Spleen (tissue), 7 donors: Measurements from ENCODE around the gene MED27.

ENCODE experiments used
- CTCF ChIP-seq, 11 experiments: fragments of 200-600 bp in 7 of 11; fragments of 450-650 bp in 4 of 11; sonication (generic) in 4 of 11; IDR thresholded peaks in 8 of 11; conservative IDR thresholded peaks in 3 of 11; 1 replicate in 7 of 11; 2 replicates in 4 of 11; pipeline versions ENCODE4 v1.4.0 to v1.8.0; 2016 to 2021; ENCODE audit warnings: antibody characterized with exemption in 11 of 11, inconsistent platforms in 4 of 11, mild to moderate bottlenecking in 1 of 11
- POLR2A ChIP-seq, 3 donors: fragments of 450-650 bp; IDR thresholded peaks; one replicate each; pipeline ENCODE4 v1.5.1; 2017; ENCODE audit warnings: antibody characterized with exemption in 3 of 3, mild to moderate bottlenecking in 1 of 3
- POLR2AphosphoS5 ChIP-seq, 3 donors: sonication (generic); formaldehyde crosslinking; IDR thresholded peaks; one replicate each; pipeline ENCODE4 v1.5.1; 2017; ENCODE audit warnings: antibody characterized with exemption in 3 of 3
- donor health status: DM: no; HTN: no; CAD: no; lungs with moderate emphysema.
- donor health status: DM: no; HTN: no; CAD: no.
- donor health status: DM: no; HTN: no; CAD: no.

GRCh38 chr9:131892902-131893500 lies 186.7 kb downstream of the MED27 start:
- TF ChIP-seq POLR2AphosphoS5 (IDR thresholded peaks at IDR 0.05) (no peak), CTCF (IDR thresholded peaks at IDR 0.05 in 8 of 11, conservative IDR thresholded peaks at IDR 0.05 in 3 of 11) (no peak), POLR2A (IDR thresholded peaks at IDR 0.05) (no peak)
